SU-DHL-6 (cell line): Measurements from ENCODE around the gene FBLN2.

Experiments
- H2AFZ ChIP-seq: fragments of 200-600 bp; sonication (generic); 2 replicates; pipeline ENCODE4 v1.6.1; 2014; ENCODE audit warnings: low read depth, mild to moderate bottlenecking, moderate library complexity, mixed read lengths, antibody characterized with exemption, low read length; ENCODE audit not compliant: severe bottlenecking
- H3F3A ChIP-seq: fragments of 200-600 bp; shearing (Covaris generic); 2 replicates; pipeline ENCODE4 v1.6.0; 2016; ENCODE audit warnings: antibody characterized with exemption, mild to moderate bottlenecking; ENCODE audit not compliant: insufficient read depth
- H3K27ac ChIP-seq: fragments of 200-600 bp; sonication (generic); 2 replicates; pipeline ENCODE4 v1.5.1; 2016; ENCODE audit warnings: low read depth, mild to moderate bottlenecking, low read length, moderate library complexity, mixed read lengths
- H3K27me3 ChIP-seq: fragments of 200-600 bp; sonication (generic), shearing (Covaris generic); 2 replicates; pipeline ENCODE4 v1.6.0; 2014; ENCODE audit warnings: mild to moderate bottlenecking, low read length
- H3K36me3 ChIP-seq: fragments of 200-600 bp; sonication (generic); 2 replicates; pipeline ENCODE4 v1.6.1; 2014; ENCODE audit warnings: mild to moderate bottlenecking, low read length, mixed read lengths
- H3K4me2 ChIP-seq: fragments of 300-600, 200-600 bp; shearing (Covaris generic), sonication (generic); 2 replicates; pipeline ENCODE4 v1.6.0; 2014; ENCODE audit warnings: low read length, low read depth, mild to moderate bottlenecking; ENCODE audit not compliant: poor library complexity, severe bottlenecking
- H3K4me3 ChIP-seq: fragments of 200-600 bp; sonication (generic); 2 replicates; pipeline ENCODE4 v1.5.1; 2014; ENCODE audit warnings: antibody characterized with exemption, low read length, mild to moderate bottlenecking, mixed read lengths; ENCODE audit not compliant: insufficient read depth, poor library complexity, severe bottlenecking
- H3K79me2 ChIP-seq: fragments of 200-600 bp; sonication (generic); 2 replicates; pipeline ENCODE4 v1.6.1; 2014; ENCODE audit warnings: mild to moderate bottlenecking, low read length, moderate library complexity; ENCODE audit not compliant: insufficient read depth
- H3K9ac ChIP-seq: fragments of 200-600 bp; sonication (generic); 2 replicates; pipeline ENCODE4 v1.7.0; 2014; ENCODE audit warnings: mild to moderate bottlenecking, low read length
- H3K9me2 ChIP-seq: fragments of 200-600 bp; sonication (generic); replicated peaks from 2 replicates; pipeline ENCODE4 v1.6.1; 2014; ENCODE audit warnings: low read length; ENCODE audit not compliant: insufficient read depth
- H3K9me3 ChIP-seq: fragments of 200-600 bp; sonication (generic); 2 replicates; pipeline ENCODE4 v1.6.1; 2014; ENCODE audit warnings: low read length, mixed read lengths; ENCODE audit not compliant: insufficient read depth
- H4K20me1 ChIP-seq: fragments of 200-600 bp; sonication (generic); 2 replicates; pipeline ENCODE4 v1.6.1; 2014; ENCODE audit warnings: low read depth, mild to moderate bottlenecking, antibody characterized with exemption, low read length, moderate library complexity, mixed read lengths
- CTCF ChIP-seq: fragments of 200-600 bp; sonication (generic); IDR thresholded peaks from one replicate; pipeline ENCODE4 v1.5.1; 2017; ENCODE audit warnings: antibody characterized with exemption, mild to moderate bottlenecking, low read length, moderate library complexity; ENCODE audit not compliant: insufficient read depth, poor library complexity, severe bottlenecking
- EZH2phosphoT487 ChIP-seq: fragments of 200-600 bp; sonication (generic), shearing (Covaris generic); conservative IDR thresholded peaks from 2 replicates; pipeline ENCODE4 v1.6.1; 2018; ENCODE audit warnings: mild to moderate bottlenecking, antibody characterized with exemption, low read length, moderate library complexity, mixed read lengths

The FBLN2 gene

GRCh38 chr3:13669457-13669856 lies 120.5 kb downstream of the FBLN2 start:
- Histone ChIP-seq H3K4me2 (no peak overlapping the region), H3K9me2 (no peaks in the 10 kb centered on the region), H4K20me1 (no peaks in the 10 kb centered on the region), H3K79me2 (no peaks in the 10 kb centered on the region), H2AFZ (no peak overlapping the region), H3K9ac (no peak overlapping the region), H3K36me3 (no peaks in the 10 kb centered on the region), H3K27me3 (no peaks in the 10 kb centered on the region), H3F3A (no peaks in the 10 kb centered on the region), H3K27ac (no peak overlapping the region), H3K9me3 (no peaks in the 10 kb centered on the region), H3K4me3 (no peak overlapping the region)
- TF ChIP-seq CTCF: no peak
- no peak for TF ChIP-seq EZH2phosphoT487

- Histone ChIP-seq H3K9me3 (no peaks in the 10 kb centered on the region), H3K27ac (no peak overlapping the region), H3K4me2 (no peak overlapping the region), H3K79me2 (no peaks in the 10 kb centered on the region), H3F3A (no peaks in the 10 kb centered on the region), H3K9me2 (no peaks in the 10 kb centered on the region), H2AFZ (no peak overlapping the region), H3K36me3 (no peaks in the 10 kb centered on the region), H4K20me1 (no peaks in the 10 kb centered on the region), H3K9ac (no peak overlapping the region), H3K27me3 (no peaks in the 10 kb centered on the region), H3K4me3 (no peak overlapping the region)
- TF ChIP-seq CTCF (no peak), EZH2phosphoT487 (no peak)
These were observed 121.4 kb downstream of the FBLN2 start for GRCh38 chr3:13670292-13670691.

- Histone ChIP-seq H3K4me3 (no peak overlapping the region), H3K36me3 (no peaks in the 10 kb centered on the region), H3K9ac (no peak overlapping the region), H3K27ac (no peak overlapping the region), H3K9me3 (no peaks in the 10 kb centered on the region), H3K27me3 (no peaks in the 10 kb centered on the region), H2AFZ (no peak overlapping the region), H4K20me1 (no peaks in the 10 kb centered on the region), H3K9me2 (no peaks in the 10 kb centered on the region), H3F3A (no peaks in the 10 kb centered on the region), H3K79me2 (no peaks in the 10 kb centered on the region), H3K4me2 (no peak overlapping the region)
- TF ChIP-seq EZH2phosphoT487: no peak
- no peak for TF ChIP-seq CTCF
These were observed 122.7 kb downstream of the FBLN2 start for GRCh38 chr3:13671482-13672233.
